Panc1 (cell line): ENCODE results near the gene ASTN2. TPM values are rescaled to one million over a fixed set of nuclear protein-coding genes. Genes with fewer than 3 reads are reported as not detected.

Experiments used
- ATAC-seq: fragments of 200-7000 bp; cut with Tn5 transposase; 2 replicates; pipeline ENCODE4 v1.9.1; 2020; ENCODE audit warnings: mild to moderate bottlenecking, moderate library complexity
- BruUV-seq: library from RNA; stranded (reverse); fragments of 400-500 nt; replicated peaks from 2 replicates; lab custom pipeline; 2021; lab: Mats Ljungman, UMichigan
- CTCF ChIA-PET: fragments of 300-600 bp; sonication (Branson Sonifier 250); formaldehyde crosslinking; loops from one replicate; lab custom pipeline; 2022; ENCODE audit warnings: antibody characterized with exemption; lab: Charles Lee
- POLR2A ChIA-PET: fragments of 300-600 bp; sonication (Branson Sonifier 250); formaldehyde crosslinking; loops from one replicate; lab custom pipeline; 2022; ENCODE audit warnings: antibody characterized with exemption; lab: Charles Lee
- DNase-seq: peaks from one replicate; pipeline ENCODE4 v3.0.0-alpha.2; 2010; ENCODE audit warnings: low read depth, low spot score
- H3K27ac ChIP-seq: 2 replicates; pipeline ENCODE4 v1.5.1; 2011; ENCODE audit warnings: mild to moderate bottlenecking, low read length, inconsistent platforms
- H3K27me3 ChIP-seq: fragments of 200-500 bp; sonication (Bioruptor generic); 2 replicates; pipeline ENCODE4 v1.6.0; 2014; ENCODE audit warnings: low read length, inconsistent platforms; ENCODE audit not compliant: control insufficient read depth, insufficient read depth
- H3K36me3 ChIP-seq: fragments of 200-500 bp; sonication (Bioruptor generic); 2 replicates; pipeline ENCODE4 v1.5.1; 2014; ENCODE audit warnings: inconsistent platforms, mild to moderate bottlenecking, low read length, moderate library complexity; ENCODE audit not compliant: control insufficient read depth, insufficient read depth
- H3K4me1 ChIP-seq: 2 replicates; pipeline ENCODE4 v1.5.1; 2011; ENCODE audit warnings: inconsistent platforms, mild to moderate bottlenecking, low read length, moderate library complexity; ENCODE audit not compliant: control insufficient read depth, insufficient read depth
- H3K4me3 ChIP-seq, 2 experiments: 2 replicates each; pipeline ENCODE4 v1.5.1; 2011 to 2012; ENCODE audit warnings: low read depth in 2 of 2, low read length in 2 of 2, mild to moderate bottlenecking in 2 of 2, inconsistent platforms in 1 of 2, moderate library complexity in 1 of 2
- H3K9me3 ChIP-seq: fragments of 200-500 bp; sonication (Bioruptor generic); 2 replicates; pipeline ENCODE4 v1.5.1; 2014; ENCODE audit warnings: low read depth, mild to moderate bottlenecking, inconsistent platforms, low read length, moderate library complexity; ENCODE audit not compliant: control insufficient read depth, insufficient read depth
- CTCF ChIP-seq: fragments of 450-650 bp; IDR thresholded peaks from 2 replicates; pipeline ENCODE4 v1.5.1; 2017; ENCODE audit warnings: mild to moderate bottlenecking
- POLR2AphosphoS5 ChIP-seq: IDR thresholded peaks from 2 replicates; pipeline ENCODE4 v1.6.1; 2012; ENCODE audit warnings: mild to moderate bottlenecking, low read depth, low read length, moderate library complexity
- REST ChIP-seq, 2 experiments: IDR thresholded peaks; 2 replicates each; pipeline ENCODE4 v1.6.1; 2011 to 2012; ENCODE audit warnings: low read depth in 2 of 2, control low read depth in 1 of 2, low read length in 1 of 2, mild to moderate bottlenecking in 1 of 2, moderate library complexity in 1 of 2; ENCODE audit not compliant: insufficient read depth in 1 of 2
- SIN3A ChIP-seq: IDR thresholded peaks from 2 replicates; pipeline ENCODE4 v1.6.1; 2012; ENCODE audit warnings: low read depth, mild to moderate bottlenecking, low read length, moderate library complexity, borderline replicate concordance; ENCODE audit not compliant: insufficient read depth
- TCF7L2 ChIP-seq: IDR thresholded peaks from 2 replicates; pipeline ENCODE4 v1.6.1; 2011; ENCODE audit warnings: mild to moderate bottlenecking, low read depth, low read length, inconsistent platforms
- in situ Hi-C: cut with HindIII; loops from 2 replicates; pipeline ENCODE4 v1.10.0; 2016; ENCODE audit warnings: low sequenced_read_pairs, low pct_unique_long_range_greater_than_20kb
- intact Hi-C: fragments of 100-400 bp; cut with micrococcal nuclease; formaldehyde crosslinking; loops from one replicate; pipeline ENCODE4 v1.10.0; 2022; ENCODE audit not compliant: unreplicated experiment
- total RNA-seq: library from RNA; stranded (reverse); gene quantifications from one replicate; pipeline ENCODE4 v1.2.1, GENCODE V29; 2021; ENCODE audit not compliant: unreplicated experiment

ASTN2 gene
- total RNA-seq, 1 experiment from 2014 or later, result 3.9 TPM

GRCh38 chr9:116844621-116845020 lies 570.2 kb downstream of the ASTN2 start:
- Histone ChIP-seq H3K27ac (no peak overlapping the region), H3K27me3 (no peaks in the 10 kb centered on the region), H3K9me3 (no peaks in the 10 kb centered on the region), H3K36me3 (no peaks in the 10 kb centered on the region), H3K4me1 (no peaks in the 10 kb centered on the region), H3K4me3 (no peak overlapping the region)
- no peak for ATAC-seq
- ChIA-PET POLR2A (no interaction called here), CTCF (interaction anchor here (0.7 kb wide), 1 partner anchor 182 kb away, joined by 5 read pairs; no protein-coding TSS in a partner anchor)
- intact Hi-C loops (no loop called here), in situ Hi-C loops (no loop called here)
- no peak for TF ChIP-seq TCF7L2
- TF ChIP-seq POLR2AphosphoS5, result no peak
- no peak for TF ChIP-seq SIN3A
- no peak for TF ChIP-seq CTCF
- TF ChIP-seq REST (IDR thresholded peaks at IDR 0.05; ENCODE audit: insufficient read depth in 1 of 2, low read depth in 2 of 2, low read length in 1 of 2), result no peak
- no peak for DNase-seq
- BruUV-seq, result no TSS peak

- ChIA-PET POLR2A (no interaction called here), CTCF (interaction anchor here (0.7 kb wide), 1 partner anchor 182 kb away, joined by 5 read pairs; no protein-coding TSS in a partner anchor)
- H3K36me3 ChIP-seq, result no peaks in the 10 kb centered on the region
- H3K4me1 ChIP-seq, result no peaks in the 10 kb centered on the region
- intact Hi-C loops (no loop called here), in situ Hi-C loops (no loop called here)
- H3K9me3 ChIP-seq, result no peaks in the 10 kb centered on the region
- no peak overlapping the region for H3K4me3 ChIP-seq
- DNase-seq (no peak), ATAC-seq (no peak)
- BruUV-seq, result no TSS peak
- no peaks in the 10 kb centered on the region for H3K27me3 ChIP-seq
- TF ChIP-seq POLR2AphosphoS5 (no peak), CTCF (no peak), TCF7L2 (no peak), REST (IDR thresholded peaks at IDR 0.05; ENCODE audit: insufficient read depth in 1 of 2, low read depth in 2 of 2, low read length in 1 of 2) (no peak), SIN3A (no peak)
- no peak overlapping the region for H3K27ac ChIP-seq
Observed at GRCh38 chr9:116843863-116844620, 570.8 kb downstream of the ASTN2 start.
